ENCODE data around the gene TRABD. TPM values are rescaled to one million over a fixed set of nuclear protein-coding genes. Genes with fewer than 3 reads are reported as not detected.

Gene TRABD
- total and polyA plus RNA-seq, 2 donors, result 31.1 to 102 TPM

DNA sequence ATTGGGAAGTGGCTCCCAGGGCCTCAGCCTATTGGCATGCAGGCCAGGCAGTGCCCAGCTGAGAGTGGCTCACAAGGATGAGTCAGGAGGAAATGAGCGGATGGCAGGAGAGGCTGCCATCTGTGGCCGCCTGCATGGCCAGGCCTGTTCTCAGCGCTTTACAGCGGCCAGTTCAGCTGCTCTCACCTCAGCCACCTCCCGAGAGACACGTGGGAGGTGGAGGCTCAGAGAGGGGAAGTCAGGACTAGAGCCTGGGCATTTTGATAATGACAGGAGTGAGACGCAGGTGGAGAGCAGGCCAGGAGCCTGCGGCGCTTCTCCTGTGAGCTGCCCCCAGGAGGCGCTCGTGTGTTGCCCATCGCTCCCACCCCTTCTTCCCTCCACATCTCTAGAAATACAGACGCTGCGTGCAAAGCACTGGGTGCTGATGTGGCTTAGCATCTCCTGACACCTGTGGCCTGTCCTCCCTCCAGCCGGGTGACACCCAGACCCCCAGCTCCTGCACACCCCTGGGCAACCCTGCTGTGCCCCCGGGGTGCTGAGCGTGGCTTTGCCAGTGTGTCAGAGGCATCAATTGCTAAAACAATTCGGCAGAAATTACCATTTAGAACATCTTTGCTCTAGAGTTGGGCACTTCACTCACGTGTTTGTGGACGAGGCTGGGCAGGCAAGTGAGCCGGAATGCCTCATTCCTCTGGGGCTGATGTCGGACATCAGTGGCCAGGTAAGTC lies 36.6 kb upstream of the TRABD start:
- H3K4me1 ChIP-seq (ENCODE audit: control insufficient read depth in 2 of 2, insufficient read depth in 2 of 2, low read length in 2 of 2), result no peaks in the 10 kb centered on the region
- 31% methylated on average over 22 of the region's 22 CpGs for WGBS
- peaks cover 0 to 2% of the 10 kb centered on the region in 2 donors for H3K27me3 ChIP-seq (ENCODE audit: control insufficient read depth in 2 of 2, insufficient read depth in 1 of 2, low read length in 1 of 2)
- no peaks in the 10 kb centered on the region for H3K9me3 ChIP-seq (ENCODE audit: control insufficient read depth in 2 of 2, insufficient read depth in 1 of 2, low read length in 1 of 2)
- H3K36me3 ChIP-seq (ENCODE audit: control insufficient read depth in 2 of 2, insufficient read depth in 2 of 2, low read length in 1 of 2), result no peaks in the 10 kb centered on the region
- DNase-seq (ENCODE audit: low read depth in 6 of 9, low spot score in 9 of 9), result peak; percentile 43 to 88 (median 59)
- H3K4me3 ChIP-seq (ENCODE audit: low read length in 2 of 2), result no peak overlapping the region
- no peak overlapping the region for H3K27ac ChIP-seq (ENCODE audit: low read depth in 1 of 2, low read length in 1 of 2)

DNA sequence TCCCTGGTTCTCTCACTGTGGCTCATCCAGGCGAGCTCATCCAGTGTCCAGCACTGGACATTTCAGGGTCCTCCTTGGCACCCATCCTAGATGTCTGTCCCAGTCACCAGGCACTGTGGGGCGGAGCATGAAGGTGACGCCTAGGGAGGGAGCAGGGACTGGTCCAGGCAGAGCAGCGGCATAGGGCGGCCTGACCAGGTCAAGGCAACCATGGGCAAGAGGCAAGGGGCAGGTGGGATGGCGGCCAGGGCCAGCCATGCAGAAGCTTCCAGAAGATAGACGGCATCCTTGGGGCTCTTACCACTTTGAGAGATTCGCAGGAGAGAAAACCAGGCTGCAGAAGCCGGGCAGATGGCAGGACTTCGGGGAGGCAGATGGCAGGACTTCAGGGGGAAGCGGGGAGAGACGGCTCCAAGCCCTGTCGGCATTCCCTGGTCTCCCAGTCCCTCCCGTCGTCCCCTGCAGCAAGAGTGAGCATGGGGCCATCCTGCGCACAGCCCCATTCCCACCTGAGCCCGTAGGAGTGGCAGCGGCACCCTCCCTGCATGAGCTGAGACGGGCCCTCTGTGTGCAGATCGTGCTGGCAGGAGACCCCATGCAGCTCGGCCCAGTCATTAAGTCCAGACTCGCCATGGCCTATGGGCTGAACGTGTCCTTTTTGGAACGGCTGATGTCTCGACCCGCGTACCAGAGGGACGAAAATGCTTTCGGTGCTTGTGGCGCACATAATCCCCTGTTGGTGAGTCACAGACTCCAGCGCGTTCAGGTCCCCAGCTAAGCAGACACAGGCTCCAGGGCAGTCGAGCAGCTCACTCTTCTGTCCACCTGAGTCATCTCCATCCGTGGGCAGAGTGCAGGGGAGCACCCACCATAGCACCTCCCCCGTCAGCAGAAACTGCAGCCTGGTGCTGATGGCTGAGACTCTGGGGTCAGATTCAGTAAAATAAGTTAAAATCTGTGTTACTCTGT lies 35.3 kb upstream of the TRABD start:
- no peaks in the 10 kb centered on the region for H3K36me3 ChIP-seq (ENCODE audit: control insufficient read depth in 2 of 2, insufficient read depth in 2 of 2, low read length in 1 of 2)
- H3K9me3 ChIP-seq (ENCODE audit: control insufficient read depth in 2 of 2, insufficient read depth in 1 of 2, low read length in 1 of 2), result no peaks in the 10 kb centered on the region
- H3K27me3 ChIP-seq (ENCODE audit: control insufficient read depth in 2 of 2, insufficient read depth in 1 of 2, low read length in 1 of 2), result peaks cover 0 to 2% of the 10 kb centered on the region in 2 donors
- no peak overlapping the region for H3K4me3 ChIP-seq (ENCODE audit: low read length in 2 of 2)
- no peak for DNase-seq (ENCODE audit: low read depth in 6 of 9, low spot score in 9 of 9)
- no peaks in the 10 kb centered on the region for H3K4me1 ChIP-seq (ENCODE audit: control insufficient read depth in 2 of 2, insufficient read depth in 2 of 2, low read length in 2 of 2)
- H3K27ac ChIP-seq (ENCODE audit: low read depth in 1 of 2, low read length in 1 of 2), result no peak overlapping the region
- WGBS, result 97% methylated on average over 35 of the region's 35 CpGs

GRCh38 chr22:50151571-50152537 lies 33.9 kb upstream of the TRABD start:
- Histone ChIP-seq H3K9me3 (ENCODE audit: control insufficient read depth in 2 of 2, insufficient read depth in 1 of 2, low read length in 1 of 2) (no peaks in the 10 kb centered on the region), H3K4me1 (ENCODE audit: control insufficient read depth in 2 of 2, insufficient read depth in 2 of 2, low read length in 2 of 2) (no peaks in the 10 kb centered on the region), H3K27me3 (ENCODE audit: control insufficient read depth in 2 of 2, insufficient read depth in 1 of 2, low read length in 1 of 2) (peaks cover 0 to 2% of the 10 kb centered on the region in 2 donors), H3K4me3 (ENCODE audit: low read length in 2 of 2) (no peak overlapping the region), H3K27ac (ENCODE audit: low read depth in 1 of 2, low read length in 1 of 2) (no peak overlapping the region), H3K36me3 (ENCODE audit: control insufficient read depth in 2 of 2, insufficient read depth in 2 of 2, low read length in 1 of 2) (no peaks in the 10 kb centered on the region)
- WGBS, result 94% methylated on average over 33 of the region's 33 CpGs
- DNase-seq (ENCODE audit: low read depth in 6 of 9, low spot score in 9 of 9), result no peak

DNA sequence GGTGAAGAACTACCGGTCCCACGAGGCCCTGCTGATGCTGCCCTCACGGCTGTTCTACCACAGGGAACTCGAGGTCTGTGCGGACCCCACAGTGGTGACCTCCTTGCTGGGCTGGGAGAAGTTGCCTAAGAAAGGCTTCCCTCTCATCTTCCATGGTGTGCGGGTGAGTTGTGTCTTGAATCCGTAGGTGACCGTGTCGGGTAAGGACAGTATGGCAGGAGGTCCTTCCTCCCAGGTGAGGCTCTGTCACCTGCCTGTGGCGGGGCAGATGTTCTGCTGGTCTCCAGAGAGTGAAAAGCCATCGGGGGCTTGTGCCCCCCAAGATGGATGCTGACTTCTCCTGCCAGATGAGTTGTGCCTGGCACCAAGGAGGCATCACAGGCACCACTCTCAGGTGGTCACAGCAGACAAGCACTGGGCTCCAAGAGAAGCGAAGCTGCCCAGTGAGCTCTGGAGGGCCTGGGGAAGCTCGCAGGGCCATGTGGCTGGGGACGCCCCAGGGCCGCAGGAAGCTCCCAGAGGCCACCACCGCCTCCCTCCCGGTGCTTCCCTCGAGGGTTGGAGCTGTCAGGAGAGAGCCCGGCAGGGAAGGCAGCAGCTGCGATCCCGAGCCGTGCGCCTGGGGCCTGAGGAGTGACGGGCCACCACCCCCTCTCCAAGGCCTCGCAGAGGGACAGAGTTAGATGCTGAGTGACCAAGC lies 32.5 kb upstream of the TRABD start:
- Histone ChIP-seq H3K36me3 (ENCODE audit: control insufficient read depth in 2 of 2, insufficient read depth in 2 of 2, low read length in 1 of 2) (no peaks in the 10 kb centered on the region), H3K27ac (ENCODE audit: low read depth in 1 of 2, low read length in 1 of 2) (no peak overlapping the region), H3K9me3 (ENCODE audit: control insufficient read depth in 2 of 2, insufficient read depth in 1 of 2, low read length in 1 of 2) (no peaks in the 10 kb centered on the region), H3K4me3 (ENCODE audit: low read length in 2 of 2) (no peak overlapping the region), H3K4me1 (ENCODE audit: control insufficient read depth in 2 of 2, insufficient read depth in 2 of 2, low read length in 2 of 2) (no peaks in the 10 kb centered on the region), H3K27me3 (ENCODE audit: control insufficient read depth in 2 of 2, insufficient read depth in 1 of 2, low read length in 1 of 2) (peaks cover 0 to 8% of the 10 kb centered on the region in 2 donors)
- 95% methylated on average over 25 of the region's 25 CpGs for WGBS
- DNase-seq (ENCODE audit: low read depth in 6 of 9, low spot score in 9 of 9), result no peak

GRCh38 chr22:50153756-50154140 lies 32.0 kb upstream of the TRABD start:
- Histone ChIP-seq H3K27ac (ENCODE audit: low read depth in 1 of 2, low read length in 1 of 2) (no peak overlapping the region), H3K4me3 (ENCODE audit: low read length in 2 of 2) (no peak overlapping the region), H3K27me3 (ENCODE audit: control insufficient read depth in 2 of 2, insufficient read depth in 1 of 2, low read length in 1 of 2) (peaks cover 0 to 13% of the 10 kb centered on the region in 2 donors), H3K4me1 (ENCODE audit: control insufficient read depth in 2 of 2, insufficient read depth in 2 of 2, low read length in 2 of 2) (no peaks in the 10 kb centered on the region), H3K36me3 (ENCODE audit: control insufficient read depth in 2 of 2, insufficient read depth in 2 of 2, low read length in 1 of 2) (no peaks in the 10 kb centered on the region), H3K9me3 (ENCODE audit: control insufficient read depth in 2 of 2, insufficient read depth in 1 of 2, low read length in 1 of 2) (no peaks in the 10 kb centered on the region)
- DNase-seq (ENCODE audit: low read depth in 6 of 9, low spot score in 9 of 9), result no peak
- WGBS, result 95% methylated on average over 7 of the region's 7 CpGs

- Histone ChIP-seq H3K9me3 (ENCODE audit: control insufficient read depth in 2 of 2, insufficient read depth in 1 of 2, low read length in 1 of 2) (no peaks in the 10 kb centered on the region), H3K27me3 (ENCODE audit: control insufficient read depth in 2 of 2, insufficient read depth in 1 of 2, low read length in 1 of 2) (peaks cover 0 to 14% of the 10 kb centered on the region in 2 donors), H3K4me1 (ENCODE audit: control insufficient read depth in 2 of 2, insufficient read depth in 2 of 2, low read length in 2 of 2) (no peaks in the 10 kb centered on the region), H3K36me3 (ENCODE audit: control insufficient read depth in 2 of 2, insufficient read depth in 2 of 2, low read length in 1 of 2) (no peaks in the 10 kb centered on the region), H3K4me3 (ENCODE audit: low read length in 2 of 2) (no peak overlapping the region), H3K27ac (ENCODE audit: low read depth in 1 of 2, low read length in 1 of 2) (peak overlapping the region in 1 of 2 donors; percentile 42)
- WGBS, result 89% methylated on average over 21 of the region's 21 CpGs
- DNase-seq (ENCODE audit: low read depth in 6 of 9, low spot score in 9 of 9), result no peak
Observed at GRCh38 chr22:50157709-50158375, 27.9 kb upstream of the TRABD start.

- peaks cover 0 to 20% of the 10 kb centered on the region in 2 donors for H3K27me3 ChIP-seq (ENCODE audit: control insufficient read depth in 2 of 2, insufficient read depth in 1 of 2, low read length in 1 of 2)
- no peaks in the 10 kb centered on the region for H3K4me1 ChIP-seq (ENCODE audit: control insufficient read depth in 2 of 2, insufficient read depth in 2 of 2, low read length in 2 of 2)
- WGBS, result 95% methylated on average over 7 of the region's 7 CpGs
- DNase-seq (ENCODE audit: low read depth in 6 of 9, low spot score in 9 of 9), result no peak
- H3K36me3 ChIP-seq (ENCODE audit: control insufficient read depth in 2 of 2, insufficient read depth in 2 of 2, low read length in 1 of 2), result no peaks in the 10 kb centered on the region
- no peak overlapping the region for H3K27ac ChIP-seq (ENCODE audit: low read depth in 1 of 2, low read length in 1 of 2)
- no peak overlapping the region for H3K4me3 ChIP-seq (ENCODE audit: low read length in 2 of 2)
- no peaks in the 10 kb centered on the region for H3K9me3 ChIP-seq (ENCODE audit: control insufficient read depth in 2 of 2, insufficient read depth in 1 of 2, low read length in 1 of 2)
Observed at GRCh38 chr22:50160947-50161346, 24.8 kb upstream of the TRABD start.

Data from thymus (tissue), 11 donors.